Measurements from ENCODE around the gene ANKS4B.
A peak's percentile ranks its signal among the peaks of the same experiment; 100 is the strongest.

ANKS4B gene

GRCh38 chr16:21214086-21214485 is 19.4 kb upstream of the ANKS4B start:
- Histone ChIP-seq H3K36me3 (ENCODE audit: control insufficient read depth in 2 of 2, insufficient read depth in 2 of 2, low read length in 2 of 2) (no peaks in the 10 kb centered on the region), H3K4me3 (ENCODE audit: low read length in 2 of 2) (no peak overlapping the region), H3K9me3 (ENCODE audit: control insufficient read depth in 2 of 2, low read length in 2 of 2) (no peaks in the 10 kb centered on the region), H3K27me3 (ENCODE audit: control insufficient read depth in 2 of 2, insufficient read depth in 2 of 2, low read length in 2 of 2) (peaks cover 0 to 4% of the 10 kb centered on the region in 2 donors), H3K9ac (ENCODE audit: low read depth in 1 of 2, low read length in 2 of 2) (no peak overlapping the region), H3K4me1 (ENCODE audit: control insufficient read depth in 2 of 2, insufficient read depth in 2 of 2, low read length in 2 of 2) (no peaks in the 10 kb centered on the region), H3K27ac (ENCODE audit: low read depth in 2 of 2, low read length in 2 of 2) (no peak overlapping the region)

- no peak overlapping the region for H3K27ac ChIP-seq (ENCODE audit: low read depth in 2 of 2, low read length in 2 of 2)
- no peaks in the 10 kb centered on the region for H3K9me3 ChIP-seq (ENCODE audit: control insufficient read depth in 2 of 2, low read length in 2 of 2)
- no peak overlapping the region for H3K4me3 ChIP-seq (ENCODE audit: low read length in 2 of 2)
- H3K4me1 ChIP-seq (ENCODE audit: control insufficient read depth in 2 of 2, insufficient read depth in 2 of 2, low read length in 2 of 2), result peaks cover 2 to 4% of the 10 kb centered on the region in 2 donors
- H3K9ac ChIP-seq (ENCODE audit: low read depth in 1 of 2, low read length in 2 of 2), result no peak overlapping the region
- H3K36me3 ChIP-seq (ENCODE audit: control insufficient read depth in 2 of 2, insufficient read depth in 2 of 2, low read length in 2 of 2), result no peaks in the 10 kb centered on the region
- H3K27me3 ChIP-seq (ENCODE audit: control insufficient read depth in 2 of 2, insufficient read depth in 2 of 2, low read length in 2 of 2), result no peaks in the 10 kb centered on the region
These were observed 16.4 kb upstream of the ANKS4B start for GRCh38 chr16:21217121-21217520.

DNA sequence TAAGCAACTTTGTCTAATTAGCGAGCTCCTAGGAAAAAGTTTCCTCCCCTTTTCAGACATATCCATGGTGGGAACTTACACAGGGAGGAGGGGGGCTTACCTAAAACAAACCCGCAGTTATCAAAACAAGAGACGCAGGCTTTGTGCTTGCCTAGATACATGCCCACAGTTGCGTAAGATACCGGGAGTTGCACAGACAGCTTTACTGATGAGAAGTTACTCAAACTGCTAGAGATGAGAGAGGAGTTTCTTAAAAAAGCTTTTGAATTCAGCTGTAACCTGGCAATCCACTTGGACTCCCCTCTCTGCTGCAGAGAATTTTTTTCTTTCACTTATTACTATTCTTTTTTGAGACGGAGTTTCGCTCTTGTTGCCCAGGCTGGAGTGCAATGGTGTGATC is 15.3 kb upstream of the ANKS4B start:
- Histone ChIP-seq H3K9ac (ENCODE audit: low read depth in 1 of 2, low read length in 2 of 2) (no peak overlapping the region), H3K9me3 (ENCODE audit: control insufficient read depth in 2 of 2, low read length in 2 of 2) (no peaks in the 10 kb centered on the region), H3K4me3 (ENCODE audit: low read length in 2 of 2) (no peak overlapping the region), H3K4me1 (ENCODE audit: control insufficient read depth in 2 of 2, insufficient read depth in 2 of 2, low read length in 2 of 2) (peaks cover 2 to 10% of the 10 kb centered on the region in 2 donors), H3K36me3 (ENCODE audit: control insufficient read depth in 2 of 2, insufficient read depth in 2 of 2, low read length in 2 of 2) (no peaks in the 10 kb centered on the region), H3K27ac (ENCODE audit: low read depth in 2 of 2, low read length in 2 of 2) (no peak overlapping the region), H3K27me3 (ENCODE audit: control insufficient read depth in 2 of 2, insufficient read depth in 2 of 2, low read length in 2 of 2) (no peaks in the 10 kb centered on the region)

GRCh38 chr16:21219551-21219950 is 13.9 kb upstream of the ANKS4B start:
- Histone ChIP-seq H3K9ac (ENCODE audit: low read depth in 1 of 2, low read length in 2 of 2) (no peak overlapping the region), H3K4me1 (ENCODE audit: control insufficient read depth in 2 of 2, insufficient read depth in 2 of 2, low read length in 2 of 2) (peaks cover 9 to 15% of the 10 kb centered on the region in 2 donors), H3K27ac (ENCODE audit: low read depth in 2 of 2, low read length in 2 of 2) (no peak overlapping the region), H3K36me3 (ENCODE audit: control insufficient read depth in 2 of 2, insufficient read depth in 2 of 2, low read length in 2 of 2) (no peaks in the 10 kb centered on the region), H3K9me3 (ENCODE audit: control insufficient read depth in 2 of 2, low read length in 2 of 2) (no peaks in the 10 kb centered on the region), H3K4me3 (ENCODE audit: low read length in 2 of 2) (no peak overlapping the region), H3K27me3 (ENCODE audit: control insufficient read depth in 2 of 2, insufficient read depth in 2 of 2, low read length in 2 of 2) (no peaks in the 10 kb centered on the region)

DNA sequence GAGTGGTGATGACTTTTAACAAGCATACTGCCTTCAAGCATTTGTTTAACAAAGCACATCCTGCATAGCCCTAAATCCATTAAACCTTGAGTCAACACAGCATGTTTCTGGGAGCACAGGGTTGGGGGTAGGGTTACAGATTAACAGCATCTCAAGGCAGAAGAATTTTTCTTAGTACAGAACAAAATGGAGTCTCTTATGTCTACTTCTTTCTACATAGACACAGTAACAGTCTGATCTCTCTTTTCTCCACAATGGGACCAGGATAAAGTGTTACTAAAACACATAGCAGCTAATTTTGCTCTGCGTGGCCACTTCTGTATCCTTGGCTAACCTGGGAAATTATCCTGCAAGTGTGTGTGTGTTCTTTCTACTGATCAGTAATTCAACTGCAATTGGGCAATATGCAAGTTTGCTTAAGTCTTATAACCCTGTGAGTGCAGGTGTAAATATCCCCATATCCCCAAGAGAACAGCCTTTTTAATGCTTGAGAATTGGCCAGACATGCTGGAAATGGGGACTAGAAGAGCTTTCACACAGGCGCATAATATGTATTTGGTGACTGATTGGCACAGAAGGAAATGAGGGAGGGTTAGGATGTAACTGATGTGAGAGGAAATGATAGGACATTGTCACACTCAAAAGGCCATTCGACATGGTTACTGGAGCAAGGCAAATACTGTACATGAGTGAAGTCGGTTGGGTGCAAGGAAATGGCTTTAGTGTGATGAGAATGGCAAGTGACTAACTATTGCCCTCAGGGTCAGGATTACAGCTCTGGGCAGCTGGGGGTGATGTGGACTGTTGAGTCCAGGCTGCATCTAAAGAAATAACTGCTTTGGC is 10.8 kb upstream of the ANKS4B start:
- peaks cover 9 to 15% of the 10 kb centered on the region in 2 donors for H3K4me1 ChIP-seq (ENCODE audit: control insufficient read depth in 2 of 2, insufficient read depth in 2 of 2, low read length in 2 of 2)
- H3K9ac ChIP-seq (ENCODE audit: low read depth in 1 of 2, low read length in 2 of 2), result no peak overlapping the region
- peak overlapping the region; percentile 73 to 75 for H3K27ac ChIP-seq (ENCODE audit: low read depth in 2 of 2, low read length in 2 of 2)
- no peaks in the 10 kb centered on the region for H3K27me3 ChIP-seq (ENCODE audit: control insufficient read depth in 2 of 2, insufficient read depth in 2 of 2, low read length in 2 of 2)
- no peaks in the 10 kb centered on the region for H3K36me3 ChIP-seq (ENCODE audit: control insufficient read depth in 2 of 2, insufficient read depth in 2 of 2, low read length in 2 of 2)
- H3K4me3 ChIP-seq (ENCODE audit: low read length in 2 of 2), result peak overlapping the region in 1 of 2 donors; percentile 28
- H3K9me3 ChIP-seq (ENCODE audit: control insufficient read depth in 2 of 2, low read length in 2 of 2), result no peaks in the 10 kb centered on the region

GRCh38 chr16:21223787-21224186 is 9.7 kb upstream of the ANKS4B start:
- no peaks in the 10 kb centered on the region for H3K27me3 ChIP-seq (ENCODE audit: control insufficient read depth in 2 of 2, insufficient read depth in 2 of 2, low read length in 2 of 2)
- H3K27ac ChIP-seq (ENCODE audit: low read depth in 2 of 2, low read length in 2 of 2), result no peak overlapping the region
- H3K36me3 ChIP-seq (ENCODE audit: control insufficient read depth in 2 of 2, insufficient read depth in 2 of 2, low read length in 2 of 2), result no peaks in the 10 kb centered on the region
- no peaks in the 10 kb centered on the region for H3K9me3 ChIP-seq (ENCODE audit: control insufficient read depth in 2 of 2, low read length in 2 of 2)
- H3K4me1 ChIP-seq (ENCODE audit: control insufficient read depth in 2 of 2, insufficient read depth in 2 of 2, low read length in 2 of 2), result peaks cover 9 to 15% of the 10 kb centered on the region in 2 donors
- H3K4me3 ChIP-seq (ENCODE audit: low read length in 2 of 2), result no peak overlapping the region
- H3K9ac ChIP-seq (ENCODE audit: low read depth in 1 of 2, low read length in 2 of 2), result peak overlapping the region in 1 of 2 donors; percentile 7

DNA sequence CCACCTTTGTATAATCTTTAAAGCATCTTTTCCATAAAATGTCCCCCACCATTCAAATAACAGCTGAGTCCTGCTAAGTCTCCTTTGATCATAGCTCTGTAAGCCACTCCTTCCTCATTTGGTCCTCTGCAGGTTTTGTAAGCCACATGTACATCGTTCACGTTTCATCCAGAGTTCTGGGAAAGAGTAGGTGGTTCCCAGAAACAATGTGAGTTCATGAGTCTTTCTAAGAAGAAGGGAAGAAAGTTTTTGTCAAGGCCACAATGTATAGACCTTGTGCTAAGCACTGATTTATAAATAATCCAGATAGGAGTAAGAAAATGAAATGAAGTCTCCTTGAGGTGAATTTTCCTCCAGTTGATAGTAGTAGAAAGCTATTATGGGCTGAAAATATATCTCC is 8.7 kb upstream of the ANKS4B start:
- peaks cover 9 to 15% of the 10 kb centered on the region in 2 donors for H3K4me1 ChIP-seq (ENCODE audit: control insufficient read depth in 2 of 2, insufficient read depth in 2 of 2, low read length in 2 of 2)
- H3K27me3 ChIP-seq (ENCODE audit: control insufficient read depth in 2 of 2, insufficient read depth in 2 of 2, low read length in 2 of 2), result no peaks in the 10 kb centered on the region
- H3K36me3 ChIP-seq (ENCODE audit: control insufficient read depth in 2 of 2, insufficient read depth in 2 of 2, low read length in 2 of 2), result no peaks in the 10 kb centered on the region
- no peak overlapping the region for H3K27ac ChIP-seq (ENCODE audit: low read depth in 2 of 2, low read length in 2 of 2)
- H3K9me3 ChIP-seq (ENCODE audit: control insufficient read depth in 2 of 2, low read length in 2 of 2), result no peaks in the 10 kb centered on the region
- H3K4me3 ChIP-seq (ENCODE audit: low read length in 2 of 2), result no peak overlapping the region
- H3K9ac ChIP-seq (ENCODE audit: low read depth in 1 of 2, low read length in 2 of 2), result no peak overlapping the region

DNA sequence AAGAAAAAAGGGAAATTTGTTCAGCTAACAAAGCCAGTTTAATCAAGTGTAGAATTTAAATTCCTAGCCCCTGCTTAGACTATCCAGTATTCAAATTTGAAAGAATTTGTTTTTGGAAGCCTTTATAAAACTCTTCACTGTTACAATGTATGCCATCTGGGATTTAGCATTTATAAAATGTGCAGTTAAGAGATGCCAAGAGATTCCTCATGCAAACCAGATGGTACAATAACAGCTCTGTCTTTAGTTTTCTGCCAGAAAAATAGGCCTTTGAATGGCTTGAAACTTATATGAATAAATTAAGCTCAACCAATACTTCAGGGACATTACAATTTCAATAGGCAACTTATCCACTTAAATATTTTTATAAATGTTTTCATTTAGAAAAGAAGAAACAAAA is 6.8 kb upstream of the ANKS4B start:
- Histone ChIP-seq H3K9me3 (ENCODE audit: control insufficient read depth in 2 of 2, low read length in 2 of 2) (no peaks in the 10 kb centered on the region), H3K36me3 (ENCODE audit: control insufficient read depth in 2 of 2, insufficient read depth in 2 of 2, low read length in 2 of 2) (no peaks in the 10 kb centered on the region), H3K4me3 (ENCODE audit: low read length in 2 of 2) (no peak overlapping the region), H3K27me3 (ENCODE audit: control insufficient read depth in 2 of 2, insufficient read depth in 2 of 2, low read length in 2 of 2) (no peaks in the 10 kb centered on the region), H3K9ac (ENCODE audit: low read depth in 1 of 2, low read length in 2 of 2) (no peak overlapping the region), H3K4me1 (ENCODE audit: control insufficient read depth in 2 of 2, insufficient read depth in 2 of 2, low read length in 2 of 2) (peaks cover 7 to 11% of the 10 kb centered on the region in 2 donors), H3K27ac (ENCODE audit: low read depth in 2 of 2, low read length in 2 of 2) (no peak overlapping the region)

DNA sequence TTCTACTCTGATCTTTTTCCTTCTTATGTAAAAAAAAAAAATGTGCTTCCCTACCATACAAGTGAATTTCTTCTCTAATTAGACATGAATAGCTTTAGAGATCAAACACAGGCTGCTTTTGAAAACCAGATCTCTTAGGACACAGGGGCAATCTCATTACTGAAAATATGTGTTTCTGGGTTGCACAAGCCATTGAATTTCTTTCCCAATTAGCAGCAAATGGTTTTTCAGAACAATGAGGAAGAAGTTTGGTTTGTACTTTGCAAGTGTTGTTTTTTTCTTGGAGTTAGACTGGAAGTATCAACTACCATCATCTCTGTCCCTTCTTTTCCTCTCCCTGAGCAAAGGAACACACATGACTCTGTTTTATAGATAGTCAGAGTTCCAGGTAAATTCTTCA is 5.6 kb upstream of the ANKS4B start:
- H3K9me3 ChIP-seq (ENCODE audit: control insufficient read depth in 2 of 2, low read length in 2 of 2), result no peaks in the 10 kb centered on the region
- no peaks in the 10 kb centered on the region for H3K36me3 ChIP-seq (ENCODE audit: control insufficient read depth in 2 of 2, insufficient read depth in 2 of 2, low read length in 2 of 2)
- no peaks in the 10 kb centered on the region for H3K27me3 ChIP-seq (ENCODE audit: control insufficient read depth in 2 of 2, insufficient read depth in 2 of 2, low read length in 2 of 2)
- H3K9ac ChIP-seq (ENCODE audit: low read depth in 1 of 2, low read length in 2 of 2), result no peak overlapping the region
- no peak overlapping the region for H3K27ac ChIP-seq (ENCODE audit: low read depth in 2 of 2, low read length in 2 of 2)
- H3K4me1 ChIP-seq (ENCODE audit: control insufficient read depth in 2 of 2, insufficient read depth in 2 of 2, low read length in 2 of 2), result peaks cover 7 to 13% of the 10 kb centered on the region in 2 donors
- H3K4me3 ChIP-seq (ENCODE audit: low read length in 2 of 2), result no peak overlapping the region

GRCh38 chr16:21228361-21228872 is 5.1 kb upstream of the ANKS4B start:
- Histone ChIP-seq H3K4me1 (ENCODE audit: control insufficient read depth in 2 of 2, insufficient read depth in 2 of 2, low read length in 2 of 2) (peaks cover 7 to 11% of the 10 kb centered on the region in 2 donors), H3K9me3 (ENCODE audit: control insufficient read depth in 2 of 2, low read length in 2 of 2) (no peaks in the 10 kb centered on the region), H3K9ac (ENCODE audit: low read depth in 1 of 2, low read length in 2 of 2) (no peak overlapping the region), H3K27me3 (ENCODE audit: control insufficient read depth in 2 of 2, insufficient read depth in 2 of 2, low read length in 2 of 2) (no peaks in the 10 kb centered on the region), H3K4me3 (ENCODE audit: low read length in 2 of 2) (no peak overlapping the region), H3K36me3 (ENCODE audit: control insufficient read depth in 2 of 2, insufficient read depth in 2 of 2, low read length in 2 of 2) (no peaks in the 10 kb centered on the region), H3K27ac (ENCODE audit: low read depth in 2 of 2, low read length in 2 of 2) (no peak overlapping the region)
